Left lung (tissue), 10 donors: ENCODE results near the gene SATB2. TPM values are rescaled to one million over a fixed set of nuclear protein-coding genes. Genes with fewer than 3 reads are reported as not detected.

Experiments used
- ATAC-seq: fragments of 200-7000 bp; cut with Tn5 transposase; one replicate; pipeline ENCODE4 v1.9.1; 2020; ENCODE audit warnings: moderate library complexity
- DNase-seq, 4 donors: peaks; one replicate each; pipeline ENCODE4 v3.0.0-alpha.2; 2013 to 2020
- H3K27ac ChIP-seq, 2 donors: fragments of 200-600 bp; sonication (generic) in 1 of 2; one replicate each; pipeline versions ENCODE4 v1.5.0 to v1.8.0; 2020 to 2021
- H3K27me3 ChIP-seq, 2 donors: fragments of 200-600 bp; sonication (generic) in 1 of 2; one replicate each; pipeline versions ENCODE4 v1.5.0 to v1.8.0; 2020 to 2021
- H3K36me3 ChIP-seq, 2 donors: fragments of 200-600 bp; sonication (generic) in 1 of 2; one replicate each; pipeline versions ENCODE4 v1.5.0 to v1.8.0; 2020 to 2021
- H3K4me1 ChIP-seq, 2 donors: fragments of 200-600 bp; one replicate each; pipeline ENCODE4 v1.8.0; 2021
- H3K4me3 ChIP-seq, 2 donors: fragments of 200-600 bp; sonication (generic) in 1 of 2; one replicate each; pipeline versions ENCODE4 v1.5.0 to v1.8.0; 2020 to 2021; ENCODE audit warnings: mild to moderate bottlenecking in 1 of 2
- H3K9me3 ChIP-seq, 2 donors: fragments of 200-600 bp; sonication (generic) in 1 of 2; one replicate each; pipeline versions ENCODE4 v1.5.0 to v1.8.0; 2020 to 2021
- intact Hi-C, 2 donors: fragments of 100-400 bp; cut with DNase I; formaldehyde crosslinking; loops; one replicate each; pipeline versions ENCODE4 v1.11.2 to v1.14.2; 2022
- polyA plus RNA-seq, 6 donors: library from polyadenylated mRNA; unstranded; fragments of 120-200 nt; gene quantifications; one replicate each; pipeline ENCODE4 v1.2.1, GENCODE V29; 2013; ENCODE audit not compliant: insufficient read length in 6 of 6
- total RNA-seq, 2 donors: library from RNA; stranded (reverse); fragmentation: NEBNext Ultra II Directional; extraction: Animal tissue kit (Norgen Biotek cat#: 25700); gene quantifications; one replicate each; pipeline ENCODE4 v1.2.1, GENCODE V29; 2021
- TF ChIP-seq, protein P1 (sequence below), 2 donors: fragments of 200-600 bp; sonication (generic) in 1 of 2; IDR thresholded peaks; one replicate each; pipeline versions ENCODE4 v1.5.0 to v1.8.0; 2021; ENCODE audit warnings: antibody characterized with exemption in 2 of 2
- donor health status: DM: no; HTN: yes; CAD: no.
- donor health status: DM: no; HTN: no; CAD: no.

The SATB2 gene
- total and polyA plus RNA-seq, 8 donors, result 2.9 to 4.5 (median 3.8) TPM

DNA sequence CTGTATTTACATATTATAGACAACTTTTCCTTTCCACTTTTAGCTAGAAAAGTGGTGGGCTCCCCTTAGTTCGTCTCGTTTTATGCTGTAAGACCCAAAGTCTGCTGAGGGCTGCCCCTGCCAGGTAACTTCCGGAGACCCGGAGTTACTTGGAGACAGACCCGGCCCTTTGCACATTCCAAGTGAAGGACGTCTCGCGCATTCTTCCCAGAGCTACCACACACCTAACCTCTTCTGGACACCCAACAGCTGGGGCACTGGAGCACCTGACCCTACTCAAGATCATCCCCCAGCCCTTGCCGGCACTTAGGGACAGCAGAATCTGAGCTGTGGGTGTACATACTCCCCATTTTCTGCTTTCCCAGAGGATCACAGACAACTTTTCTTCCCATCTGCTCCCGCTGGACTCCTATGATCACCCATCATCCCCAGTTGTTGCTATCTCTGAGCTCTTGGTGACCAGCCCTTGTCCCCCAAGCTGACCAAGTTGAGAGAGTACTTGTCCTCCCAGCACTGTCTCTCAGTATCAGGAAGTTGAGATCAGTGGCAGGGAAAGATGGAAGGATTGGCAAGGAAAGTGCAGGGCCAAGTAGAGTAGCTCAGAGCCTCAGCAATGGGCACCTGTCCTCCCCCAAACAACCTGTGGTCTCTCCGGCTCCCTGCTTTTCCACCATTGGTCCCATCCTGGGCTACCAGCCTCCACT, 8.4 kb upstream of the SATB2 start:
- no peak overlapping the region for H3K4me3 ChIP-seq
- TF ChIP-seq, protein P1, sequence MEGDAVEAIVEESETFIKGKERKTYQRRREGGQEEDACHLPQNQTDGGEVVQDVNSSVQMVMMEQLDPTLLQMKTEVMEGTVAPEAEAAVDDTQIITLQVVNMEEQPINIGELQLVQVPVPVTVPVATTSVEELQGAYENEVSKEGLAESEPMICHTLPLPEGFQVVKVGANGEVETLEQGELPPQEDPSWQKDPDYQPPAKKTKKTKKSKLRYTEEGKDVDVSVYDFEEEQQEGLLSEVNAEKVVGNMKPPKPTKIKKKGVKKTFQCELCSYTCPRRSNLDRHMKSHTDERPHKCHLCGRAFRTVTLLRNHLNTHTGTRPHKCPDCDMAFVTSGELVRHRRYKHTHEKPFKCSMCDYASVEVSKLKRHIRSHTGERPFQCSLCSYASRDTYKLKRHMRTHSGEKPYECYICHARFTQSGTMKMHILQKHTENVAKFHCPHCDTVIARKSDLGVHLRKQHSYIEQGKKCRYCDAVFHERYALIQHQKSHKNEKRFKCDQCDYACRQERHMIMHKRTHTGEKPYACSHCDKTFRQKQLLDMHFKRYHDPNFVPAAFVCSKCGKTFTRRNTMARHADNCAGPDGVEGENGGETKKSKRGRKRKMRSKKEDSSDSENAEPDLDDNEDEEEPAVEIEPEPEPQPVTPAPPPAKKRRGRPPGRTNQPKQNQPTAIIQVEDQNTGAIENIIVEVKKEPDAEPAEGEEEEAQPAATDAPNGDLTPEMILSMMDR (IDR thresholded peaks at IDR 0.05), result no peak
- H3K27me3 ChIP-seq, result peaks cover 100% of the 10 kb centered on the region in 2 donors
- no peak overlapping the region for H3K27ac ChIP-seq
- peaks cover 13 to 45% of the 10 kb centered on the region in 2 donors for H3K4me1 ChIP-seq
- ATAC-seq (no peak), DNase-seq (no peak)
- no peaks in the 10 kb centered on the region for H3K9me3 ChIP-seq
- no peaks in the 10 kb centered on the region for H3K36me3 ChIP-seq
- intact Hi-C loops, result no loop called here

DNA sequence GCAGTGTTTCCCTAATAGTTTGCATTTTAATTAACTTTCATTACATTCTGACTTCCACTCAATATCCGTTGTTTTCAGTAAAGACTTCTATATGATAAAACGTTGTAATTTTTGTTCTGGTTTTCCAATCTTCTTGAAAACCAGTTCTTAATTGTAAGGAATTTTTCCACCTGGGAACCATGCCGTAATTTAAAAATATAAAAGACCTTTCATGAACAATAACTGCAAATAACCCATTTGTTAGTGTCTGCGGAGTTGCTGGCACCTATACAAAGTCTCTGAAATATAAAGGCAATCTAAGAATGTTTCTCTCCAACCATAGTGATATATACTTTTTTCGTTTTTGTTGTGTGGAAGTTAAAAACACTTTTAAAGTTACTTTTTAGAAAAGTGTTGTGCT, 7.7 kb upstream of the SATB2 start:
- Histone ChIP-seq H3K27me3 (peaks cover 100% of the 10 kb centered on the region in 2 donors), H3K27ac (no peak overlapping the region), H3K9me3 (no peaks in the 10 kb centered on the region), H3K4me1 (peaks cover 12 to 42% of the 10 kb centered on the region in 2 donors), H3K36me3 (no peaks in the 10 kb centered on the region), H3K4me3 (no peak overlapping the region)
- no peak for ATAC-seq
- TF ChIP-seq, protein P1 (IDR thresholded peaks at IDR 0.05), result no peak
- intact Hi-C loops, result no loop called here
- DNase-seq, result no peak

GRCh38 chr2:199464606-199465352, 7.0 kb upstream of the SATB2 start:
- peak in 1 of 4 donors; percentile 59 for DNase-seq
- no peaks in the 10 kb centered on the region for H3K36me3 ChIP-seq
- no peak overlapping the region for H3K27ac ChIP-seq
- peaks cover 17 to 45% of the 10 kb centered on the region in 2 donors for H3K4me1 ChIP-seq
- peaks cover 100% of the 10 kb centered on the region in 2 donors for H3K27me3 ChIP-seq
- H3K9me3 ChIP-seq, result no peaks in the 10 kb centered on the region
- no peak for ATAC-seq
- intact Hi-C loops, result no loop called here
- TF ChIP-seq, protein P1 (IDR thresholded peaks at IDR 0.05), result no peak
- H3K4me3 ChIP-seq, result no peak overlapping the region

DNA sequence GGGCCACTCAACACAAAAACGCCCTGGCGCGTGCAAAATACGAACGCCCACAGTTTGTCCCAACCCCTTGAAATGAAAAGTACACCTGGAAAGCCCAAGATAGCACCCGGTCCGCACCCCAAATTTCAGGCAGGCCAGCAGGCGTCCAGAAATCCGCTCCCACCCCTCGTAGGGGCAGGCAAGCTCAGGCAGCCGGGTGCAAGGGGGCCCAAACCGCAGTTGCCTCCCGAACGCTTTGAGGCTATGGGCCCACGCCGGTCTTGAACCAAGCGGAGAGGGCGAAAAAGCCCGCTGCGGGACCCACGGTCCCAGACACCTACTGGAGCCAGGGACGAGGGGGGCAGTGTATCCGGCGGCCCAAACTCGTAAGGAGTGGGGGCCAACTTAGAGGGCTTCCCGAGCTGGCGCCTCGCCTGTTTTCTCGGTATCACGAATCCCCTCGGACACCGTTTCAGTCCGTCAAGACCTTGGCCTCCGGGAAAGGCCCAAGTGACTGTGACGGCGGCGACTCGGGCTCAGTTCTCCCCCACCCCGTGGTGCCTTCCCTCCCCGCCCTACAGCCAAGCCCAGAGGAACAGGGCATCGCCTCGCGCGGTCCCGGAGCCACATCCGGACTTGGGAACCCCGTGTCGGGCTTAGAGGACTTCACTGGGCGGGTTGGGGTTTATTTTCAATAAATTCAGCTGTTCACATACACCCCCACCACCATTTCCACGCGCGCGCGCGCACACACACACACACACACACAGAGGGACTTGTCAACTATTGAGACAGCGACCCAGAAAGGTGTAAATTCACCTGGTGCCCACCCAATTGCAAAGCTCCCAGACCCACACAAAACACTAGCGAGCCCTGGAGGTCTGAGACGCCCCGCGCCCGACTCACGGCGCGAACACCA, 6.2 kb upstream of the SATB2 start:
- peaks cover 18 to 41% of the 10 kb centered on the region in 2 donors for H3K4me1 ChIP-seq
- H3K36me3 ChIP-seq, result no peaks in the 10 kb centered on the region
- H3K27me3 ChIP-seq, result peaks cover 92 to 94% of the 10 kb centered on the region in 2 donors
- intact Hi-C loops, result no loop called here
- DNase-seq, result peak in 1 of 4 donors; percentile 72
- TF ChIP-seq, protein P1 (IDR thresholded peaks at IDR 0.05), result no peak
- peak overlapping the region; percentile 23 to 42 for H3K4me3 ChIP-seq
- H3K27ac ChIP-seq, result no peak overlapping the region
- no peak for ATAC-seq
- H3K9me3 ChIP-seq, result no peaks in the 10 kb centered on the region
